HEK293 (cell line): ENCODE results near the gene EFEMP2.

Source experiments
- CTCF ChIA-PET: fragments of 350-600 bp; formaldehyde crosslinking; extraction: SDS; loops from one replicate; lab custom pipeline; 2021; ENCODE audit warnings: antibody characterized with exemption; lab: Yijun Ruan, JAX
- POLR2A ChIA-PET: fragments of 300-600 bp; formaldehyde crosslinking; extraction: SDS; loops from one replicate; lab custom pipeline; 2020; ENCODE audit warnings: antibody characterized with exemption, inconsistent platforms; lab: Yijun Ruan, JAX
- H3K27ac ChIP-seq: fragments of 200-500 bp; sonication (Bioruptor generic); 2 replicates; pipeline ENCODE4 v1.5.1; 2014; ENCODE audit warnings: low read depth, low read length, control low read depth, inconsistent platforms; ENCODE audit errors: extremely low read depth
- H3K36me3 ChIP-seq, 2 experiments: fragments of 200-500 bp in 1 of 2; sonication (Bioruptor generic) in 1 of 2; 1 replicate in 1 of 2; 2 replicates in 1 of 2; pipeline ENCODE4 v1.5.1; 2014 to 2017; ENCODE audit warnings: inconsistent platforms in 2 of 2, low read length in 2 of 2; ENCODE audit not compliant: control insufficient read depth in 2 of 2, insufficient read depth in 1 of 2
- H3K4me1 ChIP-seq: fragments of 200-500 bp; sonication (Bioruptor generic); 2 replicates; pipeline ENCODE4 v1.5.1; 2014; ENCODE audit warnings: mild to moderate bottlenecking, low read length, inconsistent platforms; ENCODE audit not compliant: control insufficient read depth, insufficient read depth
- H3K4me3 ChIP-seq: 2 replicates; pipeline ENCODE4 v1.5.1; 2011; ENCODE audit warnings: low read depth, mild to moderate bottlenecking, control low read depth, low read length, moderate library complexity
- H3K9me3 ChIP-seq: fragments of 200-500 bp; sonication (Bioruptor generic); 2 replicates; pipeline ENCODE4 v1.5.1; 2014; ENCODE audit warnings: low read depth, low read length, inconsistent platforms; ENCODE audit not compliant: control insufficient read depth, insufficient read depth
- GFI1B ChIP-seq: fragments of 450-650 bp; formaldehyde crosslinking; IDR thresholded peaks from 2 replicates; pipeline ENCODE4 v1.5.1; 2016; ENCODE audit warnings: missing biosample characterization, missing genetic modification characterization
- GLIS1 ChIP-seq: fragments of 450-650 bp; formaldehyde crosslinking; IDR thresholded peaks from 2 replicates; pipeline ENCODE4 v1.5.1; 2016; ENCODE audit warnings: missing biosample characterization, missing genetic modification characterization
- ZBTB1 ChIP-seq: fragments of 450-650 bp; formaldehyde crosslinking; IDR thresholded peaks from 2 replicates; pipeline ENCODE4 v1.5.1; 2016; ENCODE audit warnings: missing biosample characterization, missing genetic modification characterization
- ZBTB17 ChIP-seq: fragments of 450-650 bp; formaldehyde crosslinking; IDR thresholded peaks from 2 replicates; pipeline ENCODE4 v1.5.1; 2016; ENCODE audit warnings: missing biosample characterization, missing genetic modification characterization
- ZEB2 ChIP-seq: fragments of 450-650 bp; formaldehyde crosslinking; IDR thresholded peaks from 2 replicates; pipeline ENCODE4 v1.5.1; 2016; ENCODE audit warnings: missing biosample characterization, missing genetic modification characterization
- ZNF214 ChIP-seq: fragments of 450-650 bp; formaldehyde crosslinking; IDR thresholded peaks from 2 replicates; pipeline ENCODE4 v1.5.1; 2017; ENCODE audit warnings: missing biosample characterization, mild to moderate bottlenecking, missing genetic modification characterization, borderline replicate concordance
- ZNF221 ChIP-seq: fragments of 450-650 bp; formaldehyde crosslinking; IDR thresholded peaks from 2 replicates; pipeline ENCODE4 v1.5.1; 2017; ENCODE audit warnings: missing biosample characterization, missing genetic modification characterization, borderline replicate concordance
- ZNF311 ChIP-seq: fragments of 450-650 bp; formaldehyde crosslinking; IDR thresholded peaks from 2 replicates; pipeline ENCODE4 v1.5.1; 2017; ENCODE audit warnings: missing biosample characterization, missing genetic modification characterization, borderline replicate concordance
- ZNF341 ChIP-seq: fragments of 450-650 bp; formaldehyde crosslinking; IDR thresholded peaks from 2 replicates; pipeline ENCODE4; 2016; ENCODE audit warnings: low read depth, missing biosample characterization, missing genetic modification characterization
- ZNF510 ChIP-seq: fragments of 450-650 bp; formaldehyde crosslinking; IDR thresholded peaks from 2 replicates; pipeline ENCODE4 v1.5.1; 2018; ENCODE audit warnings: mild to moderate bottlenecking, missing genetic modification characterization, missing biosample characterization; ENCODE audit not compliant: insufficient replicate concordance
- ZNF596 ChIP-seq: fragments of 450-650 bp; IDR thresholded peaks from 2 replicates; pipeline ENCODE4 v1.5.0; 2018; ENCODE audit warnings: missing biosample characterization, mild to moderate bottlenecking, missing genetic modification characterization, moderate library complexity
- ZNF623 ChIP-seq: fragments of 450-650 bp; formaldehyde crosslinking; IDR thresholded peaks from 2 replicates; pipeline ENCODE4 v1.5.1; 2016; ENCODE audit warnings: missing biosample characterization, missing genetic modification characterization
- TF ChIP-seq, protein P1 (sequence below): fragments of 450-650 bp; formaldehyde crosslinking; IDR thresholded peaks from 2 replicates; pipeline ENCODE4 v1.5.1; 2016; ENCODE audit warnings: missing biosample characterization, missing genetic modification characterization
- TF ChIP-seq, protein P2 (sequence below): fragments of 450-650 bp; formaldehyde crosslinking; IDR thresholded peaks from 2 replicates; pipeline ENCODE4 v1.5.1; 2016; ENCODE audit warnings: missing biosample characterization, missing genetic modification characterization
- TF ChIP-seq, protein P3 (sequence below): fragments of 450-650 bp; formaldehyde crosslinking; IDR thresholded peaks from 2 replicates; pipeline ENCODE4 v1.5.1; 2017; ENCODE audit warnings: missing biosample characterization, missing genetic modification characterization
- TF ChIP-seq, protein P4 (sequence below): fragments of 450-650 bp; formaldehyde crosslinking; IDR thresholded peaks from 2 replicates; pipeline ENCODE4 v1.5.0; 2017; ENCODE audit warnings: missing biosample characterization, missing genetic modification characterization, borderline replicate concordance
- TF ChIP-seq, protein P5 (sequence below): fragments of 450-650 bp; formaldehyde crosslinking; IDR thresholded peaks from 2 replicates; pipeline ENCODE4 v1.5.1; 2016; ENCODE audit warnings: missing biosample characterization, missing genetic modification characterization
- TF ChIP-seq, protein P6 (sequence below): fragments of 450-650 bp; formaldehyde crosslinking; IDR thresholded peaks from 2 replicates; pipeline ENCODE4 v1.5.1; 2017; ENCODE audit warnings: missing biosample characterization, missing genetic modification characterization

EFEMP2 gene

DNA sequence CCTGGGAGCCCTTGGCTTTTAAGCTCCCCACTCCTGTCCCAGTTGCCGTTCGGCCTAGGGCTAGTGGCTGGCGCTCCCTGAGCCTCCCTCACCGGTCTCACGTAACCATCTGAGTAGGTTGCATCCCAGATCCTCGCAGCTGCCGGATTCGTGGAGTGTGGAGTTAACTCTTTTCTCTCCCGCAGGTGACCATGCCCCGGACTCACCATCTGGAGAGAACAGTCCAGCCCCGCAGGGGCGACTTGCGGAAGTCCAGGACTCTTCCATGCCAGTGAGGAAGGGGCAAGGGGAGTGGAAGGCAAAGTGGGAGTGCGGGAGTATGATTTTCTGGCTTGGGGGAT is 11.5 kb downstream of the EFEMP2 start:
- ChIA-PET POLR2A (interaction anchor here (0.7 to 6.5 kb wide), 8 partner anchors 8 to 141 kb away, joined by 3 to 121 read pairs (median 14); partner anchors contain the start of genes CCDC85B, FIBP and RNASEH2C), CTCF (interaction anchor here (0.5 to 6.3 kb wide), 10 partner anchors 9 to 243 kb away, joined by 3 to 118 read pairs (median 4); partner anchors contain the start of genes CCDC85B, FIBP and KAT5)
- H3K36me3 ChIP-seq: peaks cover 0 to 54% of the 10 kb centered on the region in 2 experiments; a peak in 1 of 3 replicates
- no peaks in the 10 kb centered on the region for H3K9me3 ChIP-seq
- peak overlapping the region; percentile 94 for H3K4me3 ChIP-seq
- peaks cover 4% of the 10 kb centered on the region; the same call in 1 of the 2 replicates for H3K4me1 ChIP-seq
- peak; percentile 30; the same call in 1 of the 2 replicates for TF ChIP-seq ZBTB17
- TF ChIP-seq ZBTB1 (tag by site-specific recombination): no peak
- TF ChIP-seq, protein P1, sequence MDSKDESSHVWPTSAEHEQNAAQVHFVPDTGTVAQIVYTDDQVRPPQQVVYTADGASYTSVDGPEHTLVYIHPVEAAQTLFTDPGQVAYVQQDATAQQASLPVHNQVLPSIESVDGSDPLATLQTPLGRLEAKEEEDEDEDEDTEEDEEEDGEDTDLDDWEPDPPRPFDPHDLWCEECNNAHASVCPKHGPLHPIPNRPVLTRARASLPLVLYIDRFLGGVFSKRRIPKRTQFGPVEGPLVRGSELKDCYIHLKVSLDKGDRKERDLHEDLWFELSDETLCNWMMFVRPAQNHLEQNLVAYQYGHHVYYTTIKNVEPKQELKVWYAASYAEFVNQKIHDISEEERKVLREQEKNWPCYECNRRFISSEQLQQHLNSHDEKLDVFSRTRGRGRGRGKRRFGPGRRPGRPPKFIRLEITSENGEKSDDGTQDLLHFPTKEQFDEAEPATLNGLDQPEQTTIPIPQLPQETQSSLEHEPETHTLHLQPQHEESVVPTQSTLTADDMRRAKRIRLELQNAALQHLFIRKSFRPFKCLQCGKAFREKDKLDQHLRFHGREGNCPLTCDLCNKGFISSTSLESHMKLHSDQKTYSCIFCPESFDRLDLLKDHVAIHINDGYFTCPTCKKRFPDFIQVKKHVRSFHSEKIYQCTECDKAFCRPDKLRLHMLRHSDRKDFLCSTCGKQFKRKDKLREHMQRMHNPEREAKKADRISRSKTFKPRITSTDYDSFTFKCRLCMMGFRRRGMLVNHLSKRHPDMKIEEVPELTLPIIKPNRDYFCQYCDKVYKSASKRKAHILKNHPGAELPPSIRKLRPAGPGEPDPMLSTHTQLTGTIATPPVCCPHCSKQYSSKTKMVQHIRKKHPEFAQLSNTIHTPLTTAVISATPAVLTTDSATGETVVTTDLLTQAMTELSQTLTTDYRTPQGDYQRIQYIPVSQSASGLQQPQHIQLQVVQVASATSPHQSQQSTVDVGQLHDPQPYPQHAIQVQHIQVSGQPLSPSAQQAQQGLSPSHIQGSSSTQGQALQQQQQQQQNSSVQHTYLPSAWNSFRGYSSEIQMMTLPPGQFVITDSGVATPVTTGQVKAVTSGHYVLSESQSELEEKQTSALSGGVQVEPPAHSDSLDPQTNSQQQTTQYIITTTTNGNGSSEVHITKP: peak; percentile 35
- peak overlapping the region; percentile 92 for H3K27ac ChIP-seq

DNA sequence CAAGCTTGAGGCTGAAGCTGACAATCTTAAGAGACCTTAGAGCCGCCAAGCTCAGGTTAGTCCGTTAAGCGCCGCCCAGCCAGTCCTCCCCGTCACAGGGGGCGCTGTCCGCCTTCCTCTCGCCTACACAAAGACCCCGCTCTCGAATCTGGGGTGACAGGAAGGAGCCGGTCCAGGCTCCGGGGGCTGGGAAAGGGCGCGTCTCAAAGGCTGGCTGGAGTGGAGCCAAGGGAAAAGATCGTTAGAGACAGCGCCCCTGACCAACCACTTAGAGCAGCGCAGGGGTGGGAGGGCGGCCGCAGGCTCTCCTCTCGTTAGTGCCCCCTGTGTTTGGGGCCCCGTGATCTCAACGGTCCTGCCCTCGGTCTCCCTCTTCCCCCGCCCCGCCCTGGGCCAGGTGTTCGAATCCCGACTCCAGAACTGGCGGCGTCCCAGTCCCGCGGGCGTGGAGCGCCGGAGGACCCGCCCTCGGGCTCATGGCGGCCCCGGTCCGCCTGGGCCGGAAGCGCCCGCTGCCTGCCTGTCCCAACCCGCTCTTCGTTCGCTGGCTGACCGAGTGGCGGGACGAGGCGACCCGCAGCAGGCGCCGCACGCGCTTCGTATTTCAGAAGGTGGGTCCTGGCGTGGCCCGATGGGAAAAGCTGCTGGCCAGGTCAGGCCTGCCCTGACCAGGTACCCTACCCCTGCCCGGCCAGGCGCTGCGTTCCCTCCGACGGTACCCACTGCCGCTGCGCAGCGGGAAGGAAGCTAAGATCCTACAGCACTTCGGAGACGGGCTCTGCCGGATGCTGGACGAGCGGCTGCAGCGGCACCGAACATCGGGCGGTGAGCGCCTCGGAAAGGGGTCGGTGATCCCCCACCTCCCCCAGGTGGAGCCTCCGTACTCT is 12.1 kb downstream of the EFEMP2 start, which contains the start of gene MUS81:
TSS of gene MUS81 (plus strand) at position 156 of the 887 bp plus-strand sequence. CDS start at position 477, 321 bp downstream.
- ChIA-PET POLR2A (interaction anchor here (0.7 to 6.5 kb wide), 25 partner anchors 9 to 407 kb away, joined by 3 to 121 read pairs (median 5); partner anchors contain the start of genes CCDC85B, FIBP, KAT5 and MAP3K11), CTCF (interaction anchor here (0.5 to 6.3 kb wide), 46 partner anchors 9 to 246 kb away, joined by 3 to 118 read pairs (median 4); partner anchors contain the start of genes CCDC85B, FIBP, KAT5 and TSGA10IP)
- peaks cover 4% of the 10 kb centered on the region; the same call in 1 of the 2 replicates for H3K4me1 ChIP-seq
- peak within 1 kb of the TSS; percentile 94 for H3K4me3 ChIP-seq
- no peaks in the 10 kb centered on the region for H3K9me3 ChIP-seq
- peak within 1 kb of the TSS; percentile 92 for H3K27ac ChIP-seq
- H3K36me3 ChIP-seq: peaks cover 0 to 54% of the 10 kb centered on the region in 2 experiments; a peak in 1 of 3 replicates
- TF ChIP-seq, protein P2, sequence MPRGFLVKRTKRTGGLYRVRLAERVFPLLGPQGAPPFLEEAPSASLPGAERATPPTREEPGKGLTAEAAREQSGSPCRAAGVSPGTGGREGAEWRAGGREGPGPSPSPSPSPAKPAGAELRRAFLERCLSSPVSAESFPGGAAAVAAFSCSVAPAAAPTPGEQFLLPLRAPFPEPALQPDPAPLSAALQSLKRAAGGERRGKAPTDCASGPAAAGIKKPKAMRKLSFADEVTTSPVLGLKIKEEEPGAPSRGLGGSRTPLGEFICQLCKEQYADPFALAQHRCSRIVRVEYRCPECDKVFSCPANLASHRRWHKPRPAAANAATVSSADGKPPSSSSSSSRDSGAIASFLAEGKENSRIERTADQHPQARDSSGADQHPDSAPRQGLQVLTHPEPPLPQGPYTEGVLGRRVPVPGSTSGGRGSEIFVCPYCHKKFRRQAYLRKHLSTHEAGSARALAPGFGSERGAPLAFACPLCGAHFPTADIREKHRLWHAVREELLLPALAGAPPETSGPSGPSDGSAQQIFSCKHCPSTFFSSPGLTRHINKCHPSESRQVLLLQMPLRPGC: no peak
- TF ChIP-seq ZNF311 (tag by site-specific recombination) (no peak), ZEB2 (peak; percentile 81), GFI1B (tag by site-specific recombination) (no peak), ZNF623 (tag by site-specific recombination) (0 out of 2 replicates have a peak, but pooled peaks have one; percentile 20), ZNF510 (tag by site-specific recombination) (no peak), ZNF341 (tag by site-specific recombination) (no peak; the same call in 1 of the 2 replicates), GLIS1 (tag by site-specific recombination) (peak; percentile 43), ZNF596 (tag by site-specific recombination) (no peak), ZNF214 (tag by site-specific recombination) (no peak), ZNF221 (tag by site-specific recombination) (no peak)
- TF ChIP-seq, protein P3, sequence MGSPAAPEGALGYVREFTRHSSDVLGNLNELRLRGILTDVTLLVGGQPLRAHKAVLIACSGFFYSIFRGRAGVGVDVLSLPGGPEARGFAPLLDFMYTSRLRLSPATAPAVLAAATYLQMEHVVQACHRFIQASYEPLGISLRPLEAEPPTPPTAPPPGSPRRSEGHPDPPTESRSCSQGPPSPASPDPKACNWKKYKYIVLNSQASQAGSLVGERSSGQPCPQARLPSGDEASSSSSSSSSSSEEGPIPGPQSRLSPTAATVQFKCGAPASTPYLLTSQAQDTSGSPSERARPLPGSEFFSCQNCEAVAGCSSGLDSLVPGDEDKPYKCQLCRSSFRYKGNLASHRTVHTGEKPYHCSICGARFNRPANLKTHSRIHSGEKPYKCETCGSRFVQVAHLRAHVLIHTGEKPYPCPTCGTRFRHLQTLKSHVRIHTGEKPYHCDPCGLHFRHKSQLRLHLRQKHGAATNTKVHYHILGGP (tag by site-specific recombination): no peak
- TF ChIP-seq, protein P4, sequence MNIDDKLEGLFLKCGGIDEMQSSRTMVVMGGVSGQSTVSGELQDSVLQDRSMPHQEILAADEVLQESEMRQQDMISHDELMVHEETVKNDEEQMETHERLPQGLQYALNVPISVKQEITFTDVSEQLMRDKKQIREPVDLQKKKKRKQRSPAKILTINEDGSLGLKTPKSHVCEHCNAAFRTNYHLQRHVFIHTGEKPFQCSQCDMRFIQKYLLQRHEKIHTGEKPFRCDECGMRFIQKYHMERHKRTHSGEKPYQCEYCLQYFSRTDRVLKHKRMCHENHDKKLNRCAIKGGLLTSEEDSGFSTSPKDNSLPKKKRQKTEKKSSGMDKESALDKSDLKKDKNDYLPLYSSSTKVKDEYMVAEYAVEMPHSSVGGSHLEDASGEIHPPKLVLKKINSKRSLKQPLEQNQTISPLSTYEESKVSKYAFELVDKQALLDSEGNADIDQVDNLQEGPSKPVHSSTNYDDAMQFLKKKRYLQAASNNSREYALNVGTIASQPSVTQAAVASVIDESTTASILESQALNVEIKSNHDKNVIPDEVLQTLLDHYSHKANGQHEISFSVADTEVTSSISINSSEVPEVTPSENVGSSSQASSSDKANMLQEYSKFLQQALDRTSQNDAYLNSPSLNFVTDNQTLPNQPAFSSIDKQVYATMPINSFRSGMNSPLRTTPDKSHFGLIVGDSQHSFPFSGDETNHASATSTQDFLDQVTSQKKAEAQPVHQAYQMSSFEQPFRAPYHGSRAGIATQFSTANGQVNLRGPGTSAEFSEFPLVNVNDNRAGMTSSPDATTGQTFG (tag by site-specific recombination): no peak
- TF ChIP-seq, protein P5, sequence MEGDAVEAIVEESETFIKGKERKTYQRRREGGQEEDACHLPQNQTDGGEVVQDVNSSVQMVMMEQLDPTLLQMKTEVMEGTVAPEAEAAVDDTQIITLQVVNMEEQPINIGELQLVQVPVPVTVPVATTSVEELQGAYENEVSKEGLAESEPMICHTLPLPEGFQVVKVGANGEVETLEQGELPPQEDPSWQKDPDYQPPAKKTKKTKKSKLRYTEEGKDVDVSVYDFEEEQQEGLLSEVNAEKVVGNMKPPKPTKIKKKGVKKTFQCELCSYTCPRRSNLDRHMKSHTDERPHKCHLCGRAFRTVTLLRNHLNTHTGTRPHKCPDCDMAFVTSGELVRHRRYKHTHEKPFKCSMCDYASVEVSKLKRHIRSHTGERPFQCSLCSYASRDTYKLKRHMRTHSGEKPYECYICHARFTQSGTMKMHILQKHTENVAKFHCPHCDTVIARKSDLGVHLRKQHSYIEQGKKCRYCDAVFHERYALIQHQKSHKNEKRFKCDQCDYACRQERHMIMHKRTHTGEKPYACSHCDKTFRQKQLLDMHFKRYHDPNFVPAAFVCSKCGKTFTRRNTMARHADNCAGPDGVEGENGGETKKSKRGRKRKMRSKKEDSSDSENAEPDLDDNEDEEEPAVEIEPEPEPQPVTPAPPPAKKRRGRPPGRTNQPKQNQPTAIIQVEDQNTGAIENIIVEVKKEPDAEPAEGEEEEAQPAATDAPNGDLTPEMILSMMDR (tag by site-specific recombination): peak; percentile 94
- TF ChIP-seq, protein P6, sequence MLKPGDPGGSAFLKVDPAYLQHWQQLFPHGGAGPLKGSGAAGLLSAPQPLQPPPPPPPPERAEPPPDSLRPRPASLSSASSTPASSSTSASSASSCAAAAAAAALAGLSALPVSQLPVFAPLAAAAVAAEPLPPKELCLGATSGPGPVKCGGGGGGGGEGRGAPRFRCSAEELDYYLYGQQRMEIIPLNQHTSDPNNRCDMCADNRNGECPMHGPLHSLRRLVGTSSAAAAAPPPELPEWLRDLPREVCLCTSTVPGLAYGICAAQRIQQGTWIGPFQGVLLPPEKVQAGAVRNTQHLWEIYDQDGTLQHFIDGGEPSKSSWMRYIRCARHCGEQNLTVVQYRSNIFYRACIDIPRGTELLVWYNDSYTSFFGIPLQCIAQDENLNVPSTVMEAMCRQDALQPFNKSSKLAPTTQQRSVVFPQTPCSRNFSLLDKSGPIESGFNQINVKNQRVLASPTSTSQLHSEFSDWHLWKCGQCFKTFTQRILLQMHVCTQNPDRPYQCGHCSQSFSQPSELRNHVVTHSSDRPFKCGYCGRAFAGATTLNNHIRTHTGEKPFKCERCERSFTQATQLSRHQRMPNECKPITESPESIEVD: no peak
